Osteoblast (primary cell): Measurements from ENCODE around the gene ZBED1. TPM values are rescaled to one million over a fixed set of nuclear protein-coding genes. Genes with fewer than 3 reads are reported as not detected.

Source experiments
- DNase-seq: peaks from one replicate; pipeline ENCODE4 v3.0.0; 2011; ENCODE audit warnings: low spot score, mixed read lengths; ENCODE audit not compliant: insufficient read length; ENCODE audit errors: missing footprints
- H2AFZ ChIP-seq: 2 replicates; pipeline ENCODE4 v1.6.0; 2011; ENCODE audit warnings: mild to moderate bottlenecking, low read length
- H3K27ac ChIP-seq: 2 replicates; pipeline ENCODE4 v1.5.1; 2011; ENCODE audit warnings: mild to moderate bottlenecking, low read depth, low read length, moderate library complexity
- H3K27me3 ChIP-seq: 2 replicates; pipeline ENCODE4 v1.6.0; 2012; ENCODE audit warnings: mild to moderate bottlenecking, control low read depth, inconsistent platforms, low read length, moderate library complexity; ENCODE audit not compliant: insufficient read depth
- H3K36me3 ChIP-seq: 2 replicates; pipeline ENCODE4 v1.5.1; 2011; ENCODE audit warnings: mild to moderate bottlenecking, low read length, control low read depth, moderate library complexity; ENCODE audit not compliant: insufficient read depth
- H3K4me1 ChIP-seq: 2 replicates; pipeline ENCODE4 v1.5.1; 2011; ENCODE audit warnings: mild to moderate bottlenecking, low read length, control low read depth, moderate library complexity; ENCODE audit not compliant: insufficient read depth
- H3K4me2 ChIP-seq: 2 replicates; pipeline ENCODE4 v1.6.0; 2011; ENCODE audit warnings: mild to moderate bottlenecking, low read length; ENCODE audit not compliant: insufficient read depth
- H3K4me3 ChIP-seq: fragments of 200-600 bp; sonication (generic); 3 replicates; pipeline ENCODE4 v1.5.1; 2012; ENCODE audit warnings: mild to moderate bottlenecking, low read length, inconsistent platforms; ENCODE audit not compliant: insufficient read depth
- H3K79me2 ChIP-seq: 2 replicates; pipeline ENCODE4 v1.6.0; 2012; ENCODE audit warnings: mild to moderate bottlenecking, low read length, control low read depth, inconsistent platforms; ENCODE audit not compliant: insufficient read depth
- H3K9me3 ChIP-seq: 2 replicates; pipeline ENCODE4 v1.5.1; 2011; ENCODE audit warnings: low read depth, low read length, control low read depth
- H4K20me1 ChIP-seq: 2 replicates; pipeline ENCODE4 v1.6.0; 2012; ENCODE audit warnings: mild to moderate bottlenecking, low read length, control low read depth; ENCODE audit not compliant: insufficient read depth
- total RNA-seq: library from RNA; depleted of rRNA; stranded (reverse); fragments of >200 nt; gene quantifications from 2 replicates; pipeline ENCODE4 v1.2.3, GENCODE V29; 2012
- TF ChIP-seq, protein P1 (sequence below): IDR thresholded peaks from 2 replicates; pipeline ENCODE4 v1.5.1; 2011; ENCODE audit warnings: mild to moderate bottlenecking, low read depth, low read length, moderate library complexity; ENCODE audit errors: extremely low read depth

Gene ZBED1
- total RNA-seq, 1 donor: 57.2 TPM

DNA sequence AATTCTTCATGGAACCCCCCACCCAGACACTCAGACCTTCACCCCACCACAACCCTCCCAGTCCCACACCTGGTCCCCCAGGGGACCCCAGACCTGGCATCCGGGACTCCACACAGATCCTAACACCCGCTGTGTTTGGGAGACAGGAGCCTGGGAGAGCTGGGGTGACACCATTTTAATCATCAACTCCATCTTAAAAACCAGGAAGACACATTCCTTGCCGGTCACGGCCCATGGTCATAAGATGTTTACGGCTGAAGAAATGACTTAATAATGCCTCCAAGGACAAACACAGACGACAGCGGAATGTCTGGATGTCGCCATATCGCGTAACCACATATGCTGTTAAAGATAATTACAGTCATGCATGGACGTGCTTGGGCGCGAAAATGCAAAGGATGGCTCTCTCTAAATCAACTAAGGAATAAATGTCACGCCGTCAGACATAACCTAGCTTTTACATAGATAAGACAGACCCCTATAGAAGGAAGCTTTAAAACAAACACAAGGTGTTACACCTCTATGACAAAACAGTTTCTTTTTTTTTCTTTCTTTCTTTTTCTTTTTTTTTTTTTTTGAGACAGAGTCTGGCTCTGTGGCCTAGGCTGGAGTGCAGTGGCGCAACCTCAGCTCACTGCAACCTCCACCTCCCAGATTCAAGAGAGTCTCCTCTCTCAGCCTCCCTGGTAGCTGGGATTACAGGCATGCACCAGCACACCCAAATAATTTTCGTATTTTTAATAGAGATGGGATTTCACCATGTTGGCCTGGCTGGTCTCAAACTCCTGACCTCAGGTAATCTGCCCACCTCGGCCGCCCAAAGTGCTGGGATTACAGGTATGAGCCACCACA lies 2.1 kb upstream of the ZBED1 start:
- no peak overlapping the region for H3K4me3 ChIP-seq
- no peaks in the 10 kb centered on the region for H3K9me3 ChIP-seq
- peak overlapping the region; percentile 85 for H2AFZ ChIP-seq
- H3K4me2 ChIP-seq: no peak overlapping the region
- TF ChIP-seq, protein P1, sequence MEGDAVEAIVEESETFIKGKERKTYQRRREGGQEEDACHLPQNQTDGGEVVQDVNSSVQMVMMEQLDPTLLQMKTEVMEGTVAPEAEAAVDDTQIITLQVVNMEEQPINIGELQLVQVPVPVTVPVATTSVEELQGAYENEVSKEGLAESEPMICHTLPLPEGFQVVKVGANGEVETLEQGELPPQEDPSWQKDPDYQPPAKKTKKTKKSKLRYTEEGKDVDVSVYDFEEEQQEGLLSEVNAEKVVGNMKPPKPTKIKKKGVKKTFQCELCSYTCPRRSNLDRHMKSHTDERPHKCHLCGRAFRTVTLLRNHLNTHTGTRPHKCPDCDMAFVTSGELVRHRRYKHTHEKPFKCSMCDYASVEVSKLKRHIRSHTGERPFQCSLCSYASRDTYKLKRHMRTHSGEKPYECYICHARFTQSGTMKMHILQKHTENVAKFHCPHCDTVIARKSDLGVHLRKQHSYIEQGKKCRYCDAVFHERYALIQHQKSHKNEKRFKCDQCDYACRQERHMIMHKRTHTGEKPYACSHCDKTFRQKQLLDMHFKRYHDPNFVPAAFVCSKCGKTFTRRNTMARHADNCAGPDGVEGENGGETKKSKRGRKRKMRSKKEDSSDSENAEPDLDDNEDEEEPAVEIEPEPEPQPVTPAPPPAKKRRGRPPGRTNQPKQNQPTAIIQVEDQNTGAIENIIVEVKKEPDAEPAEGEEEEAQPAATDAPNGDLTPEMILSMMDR: no peak
- H4K20me1 ChIP-seq: peaks cover 8% of the 10 kb centered on the region
- peaks cover 20% of the 10 kb centered on the region for H3K4me1 ChIP-seq
- no peaks in the 10 kb centered on the region for H3K27me3 ChIP-seq
- no peak for DNase-seq
- no peak overlapping the region for H3K27ac ChIP-seq
- no peaks in the 10 kb centered on the region for H3K36me3 ChIP-seq
- peaks cover 24% of the 10 kb centered on the region for H3K79me2 ChIP-seq

DNA sequence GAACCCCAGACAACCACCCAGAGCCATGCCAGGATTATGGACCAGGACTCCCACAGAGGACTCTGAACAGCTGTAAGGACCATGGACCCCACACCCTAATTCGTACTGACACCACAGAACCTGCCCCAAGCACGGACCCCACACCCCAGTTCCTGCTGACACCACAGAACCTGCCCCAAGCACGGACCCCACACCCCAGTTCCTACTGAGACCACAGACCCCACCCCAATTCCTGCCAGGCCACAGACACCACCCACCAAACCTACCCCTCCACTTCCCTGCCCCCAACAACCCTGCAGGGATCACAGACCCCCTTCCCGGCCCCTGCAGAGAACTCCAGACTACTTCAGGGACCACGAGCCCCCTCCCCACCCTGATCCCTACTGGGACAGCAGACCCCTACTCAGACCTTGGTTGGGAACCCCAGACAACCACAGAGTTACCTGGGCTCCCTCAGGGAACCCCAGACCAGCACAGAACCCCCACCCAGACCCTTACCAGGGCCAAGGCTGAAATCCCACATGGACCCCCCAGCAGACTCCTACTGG lies 1.4 kb upstream of the ZBED1 start:
- peaks cover 14% of the 10 kb centered on the region for H4K20me1 ChIP-seq
- no peaks in the 10 kb centered on the region for H3K9me3 ChIP-seq
- H3K27ac ChIP-seq: no peak overlapping the region
- peaks cover 31% of the 10 kb centered on the region for H3K79me2 ChIP-seq
- TF ChIP-seq, protein P1: no peak
- H3K4me3 ChIP-seq: no peak overlapping the region
- H3K4me1 ChIP-seq: peaks cover 27% of the 10 kb centered on the region
- no peak overlapping the region for H2AFZ ChIP-seq
- DNase-seq: no peak
- no peaks in the 10 kb centered on the region for H3K36me3 ChIP-seq
- no peak overlapping the region for H3K4me2 ChIP-seq
- H3K27me3 ChIP-seq: no peaks in the 10 kb centered on the region

DNA sequence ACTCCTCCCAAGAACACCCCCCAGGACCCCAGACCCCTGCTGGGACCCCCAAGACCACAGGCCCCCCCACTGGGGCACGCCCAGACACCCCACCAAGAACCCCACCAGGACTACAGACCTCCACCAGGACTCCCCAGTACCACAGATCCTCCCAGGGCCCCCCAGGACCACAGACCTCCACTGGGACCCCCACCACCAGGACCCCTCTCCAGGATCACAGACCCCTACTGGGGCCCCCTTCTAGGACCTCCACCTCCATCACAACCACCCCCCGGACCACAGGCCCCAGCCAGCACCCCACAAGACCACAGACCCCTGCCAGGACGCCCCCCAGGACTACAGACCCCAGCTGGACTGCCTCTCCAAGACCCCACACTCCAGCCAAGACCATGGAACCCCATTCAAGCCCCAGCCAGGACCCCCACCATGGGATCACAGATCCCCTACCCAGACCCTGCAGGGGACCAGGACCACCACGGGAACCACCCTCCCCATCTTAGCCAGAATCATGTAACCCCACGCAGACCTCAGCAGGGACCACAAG lies 855 bp upstream of the ZBED1 start:
- TF ChIP-seq, protein P1: no peak

More for the DNA sequence above, 855 bp upstream of the ZBED1 start:
- Histone ChIP-seq H3K27me3 (no peaks in the 10 kb centered on the region), H3K4me1 (peaks cover 29% of the 10 kb centered on the region), H3K9me3 (no peaks in the 10 kb centered on the region), H2AFZ (no peak overlapping the region), H3K27ac (no peak overlapping the region), H3K4me2 (no peak overlapping the region), H4K20me1 (peaks cover 15% of the 10 kb centered on the region), H3K36me3 (no peaks in the 10 kb centered on the region), H3K79me2 (peaks cover 35% of the 10 kb centered on the region), H3K4me3 (no peak overlapping the region)
- no peak for DNase-seq
